Superior temporal gyrus (tissue), 1 donor: Measurements from ENCODE around the gene HAND2.

Experiments used
- DNase-seq: peaks from one replicate; pipeline ENCODE4 v3.0.0-alpha.2; 2016; ENCODE audit errors: extremely low spot score

The HAND2 gene

GRCh38 chr4:173478201-173478912, 51.7 kb downstream of the HAND2 start:
- DNase-seq: no peak

GRCh38 chr4:173477016-173477415, 53.0 kb downstream of the HAND2 start:
- no peak for DNase-seq
